GM18873 (cell line): ENCODE results near the gene MORN4.
"Not testable (repeated sequence)": the region's sequence is repeated elsewhere in the genome, so short reads cannot be mapped to it uniquely, and the experiment has no call there.

Experiments used
- ATAC-seq: cut with Tn5 transposase; IDR thresholded peaks from one replicate; pipeline ENCODE4 v1.9.1; 2021; ENCODE audit warnings: mild to moderate bottlenecking, moderate library complexity, moderate number of reproducible peaks; ENCODE audit not compliant: unreplicated experiment, low FRiP score

The MORN4 gene

DNA sequence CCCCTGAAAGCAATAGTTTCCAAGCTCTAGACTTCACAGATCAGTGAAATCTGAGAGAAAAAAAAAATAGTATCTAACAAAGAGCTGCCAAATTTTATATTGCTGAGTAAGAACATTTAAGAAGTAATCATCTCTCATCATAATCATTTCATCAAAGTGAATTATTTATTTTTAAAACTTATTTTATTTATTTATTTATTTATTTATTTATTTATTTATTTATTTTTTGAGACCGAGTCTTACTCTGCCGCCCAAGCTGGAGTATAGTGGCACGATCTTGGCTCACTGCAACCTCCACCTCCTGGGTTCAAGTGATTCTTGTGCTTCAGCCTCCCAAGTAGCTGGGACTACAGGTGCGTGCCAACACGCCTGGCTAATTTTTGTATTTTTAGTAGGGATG is 56.8 kb downstream of the MORN4 start:
- ATAC-seq, result not testable (repeated sequence)

DNA sequence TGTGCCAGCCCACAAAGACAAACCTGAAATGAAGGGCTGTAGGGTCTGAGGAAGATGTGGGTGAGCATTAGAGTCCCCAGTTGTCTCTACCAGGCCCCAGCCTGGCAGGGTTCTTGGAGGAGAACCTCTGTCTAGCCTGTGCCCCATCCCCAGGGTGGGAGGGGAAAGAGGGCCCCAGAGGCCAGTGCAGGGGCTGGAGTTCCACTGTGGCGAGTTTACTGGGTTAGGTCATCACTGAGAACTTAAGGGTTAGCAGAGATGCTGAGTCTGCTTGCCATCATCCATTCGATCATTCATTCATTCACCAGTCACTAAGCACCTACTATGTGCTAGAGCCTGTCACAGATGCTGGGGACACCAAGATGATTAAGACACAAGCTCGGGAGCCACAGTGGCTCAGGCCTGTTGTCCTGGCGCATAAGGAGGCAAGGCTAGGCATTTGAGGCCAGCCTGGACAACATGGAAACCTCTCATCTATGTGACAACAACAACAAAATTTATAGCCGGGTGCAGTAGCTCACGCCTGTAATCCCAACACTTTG is 58.1 kb downstream of the MORN4 start:
- no peak for ATAC-seq

DNA sequence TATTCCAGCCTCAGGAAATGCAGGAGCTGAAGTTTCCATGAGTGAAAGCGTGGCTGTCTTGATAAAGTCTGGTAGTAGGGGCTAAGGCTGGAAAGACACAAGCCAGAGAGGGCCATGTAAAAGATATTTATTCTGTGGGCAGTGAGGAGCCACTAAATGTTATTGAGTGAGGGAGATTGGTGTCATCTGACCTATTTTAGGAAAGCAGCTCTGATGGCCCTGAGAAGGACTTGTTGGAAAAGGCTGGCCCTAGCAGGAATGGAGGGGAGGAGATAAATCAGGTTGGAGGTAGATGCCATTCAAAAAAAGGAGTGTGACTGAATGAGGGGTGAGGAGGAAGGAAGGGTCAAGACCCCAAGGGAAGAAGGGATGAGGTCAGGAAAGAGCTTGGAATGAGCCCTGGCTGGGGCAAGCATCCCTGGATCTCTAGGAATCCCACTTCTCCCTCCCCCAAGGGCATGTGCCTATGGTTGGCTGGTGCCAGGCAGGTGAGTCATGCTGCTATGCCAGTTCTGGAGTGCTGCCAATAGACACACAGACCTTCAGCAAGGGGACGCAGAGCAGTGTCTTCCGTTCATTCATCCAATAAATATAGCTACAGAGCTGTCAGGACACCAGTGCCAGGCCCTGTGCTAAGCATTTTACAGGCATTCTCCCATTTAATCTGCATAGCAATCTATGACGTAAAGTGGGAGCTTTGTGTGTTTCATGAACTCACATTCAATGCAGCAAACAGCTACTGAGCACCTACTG is 58.8 kb downstream of the MORN4 start:
- no peak for ATAC-seq

DNA sequence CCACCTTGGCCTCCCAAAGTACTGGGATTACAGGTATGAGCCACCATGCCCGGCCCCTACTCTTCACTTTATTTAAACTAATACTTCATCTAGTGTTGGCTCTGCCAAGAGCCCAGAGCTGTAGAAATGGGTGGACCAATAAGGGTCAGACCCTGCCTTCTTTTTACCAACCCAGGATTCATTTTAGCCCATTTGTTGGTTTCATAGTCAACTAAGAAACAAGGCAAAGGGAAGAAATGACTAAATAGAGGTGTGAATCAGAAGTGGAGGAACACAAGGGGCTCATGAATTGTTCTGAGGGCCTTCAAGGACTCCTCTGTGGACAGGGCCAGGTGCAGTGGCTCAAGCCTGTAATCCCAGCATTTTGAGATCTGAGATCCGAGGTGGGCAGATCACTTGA is 59.6 kb downstream of the MORN4 start:
- ATAC-seq, result no peak

DNA sequence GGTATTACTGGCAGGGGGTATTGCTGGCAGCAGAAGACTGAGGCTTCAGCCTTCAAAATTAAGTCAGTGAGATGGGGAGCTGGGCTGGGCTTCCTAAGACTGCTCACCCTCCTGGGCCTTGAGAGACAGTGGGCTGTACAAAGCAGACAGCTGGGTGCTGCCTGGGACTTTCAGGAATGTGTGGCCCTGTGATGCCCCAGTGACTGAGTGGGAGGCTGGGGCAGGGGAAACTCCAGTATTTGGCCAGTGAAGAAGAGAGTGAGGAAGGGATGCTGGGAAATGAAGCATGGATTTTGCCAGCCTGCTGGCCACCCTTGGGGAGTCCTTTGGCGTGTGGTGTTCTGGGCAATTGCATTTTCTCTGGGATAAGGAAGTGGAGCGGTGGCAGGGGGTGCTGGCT is 60.3 kb downstream of the MORN4 start:
- no peak for ATAC-seq

DNA sequence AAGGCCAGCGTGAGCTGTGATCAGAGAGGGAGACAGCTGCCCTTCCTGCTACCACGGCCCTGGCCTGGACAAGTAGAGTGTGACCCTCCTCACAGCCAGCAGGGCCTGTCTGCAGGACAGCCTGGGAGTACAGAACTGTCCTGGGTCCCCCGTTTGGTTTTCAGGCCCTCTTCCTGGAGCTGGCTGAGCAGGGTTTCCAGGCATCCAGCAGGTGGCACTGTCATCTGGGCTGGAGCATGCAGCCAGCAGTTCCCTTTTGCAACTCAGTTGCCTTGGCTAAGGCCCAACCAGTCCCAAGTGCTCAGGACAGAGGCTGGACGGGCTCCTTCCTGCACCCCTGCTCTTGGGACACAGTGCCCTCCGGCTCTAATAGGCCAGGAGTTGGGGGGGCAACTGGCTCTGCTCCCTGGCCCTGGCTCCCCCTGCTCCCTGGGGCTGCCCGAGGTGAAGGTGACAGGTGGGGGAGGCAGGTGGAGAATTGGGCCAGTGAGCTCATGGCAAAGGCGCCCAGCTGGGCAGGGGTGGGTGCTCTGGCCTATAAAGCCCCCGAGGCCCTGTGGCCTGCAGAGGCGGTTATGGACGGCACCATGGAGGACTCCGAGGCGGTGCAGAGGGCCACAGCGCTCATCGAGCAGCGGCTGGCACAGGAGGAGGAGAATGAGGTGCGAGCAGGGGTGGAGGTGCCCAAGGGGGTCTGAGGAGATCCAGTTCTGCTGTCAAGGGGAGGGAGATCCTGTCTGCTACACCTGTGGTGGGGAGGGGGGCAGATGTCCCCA is 60.9 kb downstream of the MORN4 start, which contains the start of gene ANKRD2:
Gene ANKRD2, plus strand, starts transcription at position 566 of the 776 bp plus-strand sequence. Its CDS starts 10 bp downstream, at position 576.
- ATAC-seq, result no peak

DNA sequence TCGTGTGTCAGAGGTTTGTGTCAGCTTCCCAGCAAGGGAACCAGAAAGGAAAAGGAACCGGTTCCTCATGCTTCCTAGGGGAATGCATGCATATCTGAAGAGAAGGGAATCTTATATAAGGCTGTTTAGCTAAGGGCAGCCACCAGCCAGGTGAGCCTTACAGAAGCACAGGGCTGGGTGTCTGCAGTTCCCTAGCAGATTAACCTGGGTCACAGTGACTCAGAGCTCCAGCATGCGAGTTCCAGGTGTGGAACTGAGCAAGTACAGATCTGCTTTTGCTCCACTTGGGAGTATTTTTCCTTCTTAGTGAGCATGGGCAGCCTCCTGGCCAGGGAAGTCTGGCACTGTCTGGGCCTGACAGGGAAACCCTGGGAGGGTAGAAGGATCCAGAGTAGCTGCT is 61.7 kb downstream of the MORN4 start:
- ATAC-seq, result no peak

DNA sequence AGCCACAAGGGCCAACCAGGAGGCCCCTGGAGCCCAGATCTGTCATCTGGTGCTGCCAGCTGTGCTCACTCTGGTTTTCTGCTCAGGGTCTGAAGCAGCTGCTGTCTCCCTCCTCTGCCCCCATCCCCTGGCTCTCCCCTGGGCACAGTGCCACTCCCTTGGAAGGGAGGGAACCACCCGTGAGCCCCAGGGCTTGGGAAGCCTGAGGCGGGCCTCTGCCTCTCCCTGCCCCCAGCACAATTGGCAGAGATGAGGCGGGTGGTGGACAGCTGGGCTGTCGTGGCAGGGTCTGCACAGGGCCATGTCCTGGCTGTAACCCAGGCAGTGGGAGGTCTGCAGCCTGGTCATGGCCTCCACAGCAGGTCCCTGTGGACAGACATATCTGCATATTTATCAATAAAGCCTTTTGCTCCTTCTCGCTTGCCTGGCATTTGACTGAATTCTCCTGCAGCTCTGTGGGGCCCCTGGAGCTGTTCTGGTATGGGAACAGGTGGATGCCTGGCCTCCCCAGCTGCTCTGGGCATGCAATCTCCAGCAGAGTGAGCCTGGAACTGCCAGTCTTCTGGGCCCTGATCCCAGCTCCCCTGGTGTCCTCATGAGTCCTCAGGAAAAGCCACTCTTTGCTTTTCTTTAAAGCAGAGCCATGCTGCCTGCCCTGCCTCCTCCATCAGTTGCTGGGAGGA is 62.4 kb downstream of the MORN4 start:
- ATAC-seq, result no peak

DNA sequence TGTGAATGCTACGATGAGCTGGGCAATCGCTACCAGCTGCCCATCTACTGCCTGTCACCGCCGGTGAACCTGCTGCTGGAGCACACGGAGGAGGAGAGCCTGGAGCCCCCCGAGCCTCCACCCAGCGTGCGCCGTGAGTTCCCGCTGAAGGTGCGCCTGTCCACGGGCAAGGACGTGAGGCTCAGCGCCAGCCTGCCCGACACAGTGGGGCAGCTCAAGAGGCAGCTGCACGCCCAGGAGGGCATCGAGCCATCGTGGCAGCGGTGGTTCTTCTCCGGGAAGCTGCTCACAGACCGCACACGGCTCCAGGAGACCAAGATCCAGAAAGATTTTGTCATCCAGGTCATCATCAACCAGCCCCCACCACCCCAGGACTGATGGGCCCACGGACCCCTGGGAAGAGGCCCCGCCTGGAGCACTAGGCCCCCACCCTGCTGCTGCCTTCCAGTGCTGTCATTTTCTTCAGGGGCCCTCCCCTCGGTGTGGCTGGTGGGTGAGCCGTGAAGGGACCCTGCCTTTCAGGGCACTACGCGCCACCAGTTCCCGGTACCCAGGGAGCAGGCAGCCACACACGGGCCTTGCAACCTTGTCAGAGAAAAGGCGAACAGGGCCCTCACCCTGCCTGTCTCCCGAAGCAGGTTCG is 63.0 kb downstream of the MORN4 start:
- no peak for ATAC-seq

DNA sequence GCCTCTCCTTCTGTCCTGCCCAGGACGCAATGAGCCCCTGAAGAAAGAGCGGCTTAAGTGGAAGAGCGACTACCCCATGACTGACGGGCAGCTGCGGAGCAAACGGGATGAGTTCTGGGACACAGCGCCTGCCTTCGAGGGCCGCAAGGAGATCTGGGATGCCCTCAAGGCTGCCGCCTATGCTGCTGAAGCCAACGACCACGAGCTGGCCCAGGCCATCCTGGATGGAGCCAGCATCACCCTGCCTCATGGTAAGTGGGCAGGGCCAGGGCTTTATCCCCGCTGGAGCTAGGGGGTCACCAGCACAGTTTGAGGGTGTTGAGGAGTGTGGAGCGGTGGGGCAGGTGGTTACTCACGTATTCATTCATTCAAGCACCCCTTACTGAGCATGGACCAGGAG is 65.4 kb downstream of the MORN4 start:
- ATAC-seq, result no peak

DNA sequence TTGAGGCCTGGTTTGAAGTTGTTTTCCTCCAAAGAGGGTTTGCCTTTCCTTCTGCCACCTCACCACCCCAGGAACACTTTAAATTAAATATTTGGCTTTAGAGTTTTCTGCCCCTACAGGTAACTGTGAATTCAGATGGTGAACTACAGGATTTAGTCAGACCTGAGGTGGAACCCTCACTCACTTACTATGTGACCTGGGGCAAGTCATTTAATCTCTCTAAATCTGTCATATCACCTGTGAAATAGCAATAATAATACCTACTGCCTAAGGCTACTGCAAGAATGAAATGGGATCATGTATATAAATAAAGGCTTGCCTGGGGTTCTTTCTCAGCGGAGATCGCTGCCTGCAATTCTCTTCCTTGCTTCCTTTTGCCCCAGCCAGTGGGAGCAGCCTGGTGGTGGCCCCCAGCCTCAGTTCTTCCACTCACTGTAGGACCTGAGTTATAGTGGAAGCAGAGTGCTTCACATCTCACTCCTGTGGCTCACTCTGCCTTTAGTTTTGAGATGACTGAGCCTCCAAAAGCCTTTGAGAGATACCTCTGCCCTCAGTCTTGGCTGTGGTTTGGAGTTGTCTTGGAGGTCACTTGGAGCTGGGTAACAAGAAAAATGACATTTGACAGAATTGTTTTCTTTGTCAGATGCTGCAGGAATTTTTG is 66.8 kb downstream of the MORN4 start:
- ATAC-seq, result no peak

DNA sequence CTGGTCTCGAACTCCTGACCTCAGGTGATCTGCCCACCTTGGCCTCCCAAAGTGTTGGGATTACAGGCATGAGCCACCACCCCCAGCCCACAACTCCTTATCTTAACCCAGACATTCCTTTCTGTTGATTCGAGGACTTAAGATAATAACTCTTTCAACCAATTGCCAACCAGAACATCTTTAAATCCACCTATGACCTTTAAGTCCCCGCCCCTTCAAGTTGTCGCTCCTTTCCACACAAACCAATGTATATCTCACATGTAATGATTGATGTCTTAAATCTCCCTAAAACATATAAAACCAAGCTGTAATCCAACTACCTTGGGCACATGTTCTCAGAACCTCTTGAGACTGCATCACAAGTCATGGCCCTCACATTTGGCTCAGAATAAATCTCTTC is 68.5 kb downstream of the MORN4 start:
- ATAC-seq, result no peak
